H1 (cell line): ENCODE measurements around the gene LYSMD3. TPM values are rescaled to one million over a fixed set of nuclear protein-coding genes. Genes with fewer than 3 reads are reported as not detected.

Source experiments
- HDAC2 ChIP-seq, 2 experiments: fragments of 300-600 bp in 1 of 2; sonication (generic) in 1 of 2; IDR thresholded peaks; 2 replicates each; pipeline ENCODE4 v1.6.1; 2011 to 2012; ENCODE audit warnings: low read depth in 2 of 2, low read length in 2 of 2, mild to moderate bottlenecking in 2 of 2, moderate library complexity in 2 of 2, borderline replicate concordance in 1 of 2, inconsistent platforms in 1 of 2
- KDM1A ChIP-seq: fragments of 200-600, 300-600 bp; sonication (generic); IDR thresholded peaks from 2 replicates; pipeline ENCODE4 v1.7.1; 2016; ENCODE audit warnings: mild to moderate bottlenecking, low read length, borderline replicate concordance
- PHF8 ChIP-seq: fragments of 200-600 bp; sonication (generic); conservative IDR thresholded peaks from 2 replicates; pipeline ENCODE4 v1.7.1; 2012; ENCODE audit warnings: low read depth, mild to moderate bottlenecking, inconsistent platforms, low read length, moderate library complexity
- RAD21 ChIP-seq, 2 experiments: IDR thresholded peaks in 1 of 2; conservative IDR thresholded peaks in 1 of 2; 2 replicates each; pipeline ENCODE4 v1.6.1; 2011; ENCODE audit warnings: low read depth in 2 of 2, low read length in 2 of 2, improper control_type of control experiment in 1 of 2, inconsistent platforms in 1 of 2, mild to moderate bottlenecking in 1 of 2, moderate library complexity in 1 of 2
- RFX5 ChIP-seq: IDR thresholded peaks from 2 replicates; pipeline ENCODE4 v1.6.1; 2011; ENCODE audit warnings: low read depth, low read length, improper control_type of control experiment, borderline replicate concordance
- SP2 ChIP-seq: IDR thresholded peaks from 2 replicates; pipeline ENCODE4 v1.6.1; 2012; ENCODE audit warnings: mild to moderate bottlenecking, low read length, inconsistent platforms
- TBP ChIP-seq: IDR thresholded peaks from 2 replicates; pipeline ENCODE4 v1.6.1; 2011; ENCODE audit warnings: low read depth, low read length, improper control_type of control experiment
- ZNF274 ChIP-seq: IDR thresholded peaks from 2 replicates; pipeline ENCODE4 v1.7.0; 2012; ENCODE audit warnings: low read length, borderline replicate concordance; ENCODE audit errors: extremely low read depth
- polyA plus RNA-seq, 7 experiments: library from polyadenylated mRNA; depleted of rRNA in 3 of 7; stranded (reverse) in 5 of 7; unstranded in 2 of 7; fragments of >200 nt in 5 of 7; fragments of 200-250 nt in 2 of 7; gene quantifications; 1 replicate in 5 of 7; 2 replicates in 1 of 7; 4 replicates in 1 of 7; pipeline versions ENCODE4 v1.2.1 to v1.2.3, GENCODE V29; 2011 to 2013; ENCODE audit warnings: missing spikeins in 2 of 7, mixed read lengths in 2 of 7
- total RNA-seq: library from RNA; stranded (reverse); fragmentation: NEBNext Ultra II Directional; extraction: Animal tissue kit (Norgen Biotek cat#: 25700); gene quantifications from 2 replicates; pipeline ENCODE4 v1.2.1, GENCODE V29; 2021
- TF ChIP-seq, protein P1 (sequence below): IDR thresholded peaks from 2 replicates; pipeline ENCODE4 v1.6.1; 2011; ENCODE audit warnings: low read length, improper control_type of control experiment

The LYSMD3 gene
- total and polyA plus RNA-seq, 2 of the 8 experiments (the other 6 are each of a cell fraction or from before 2014, with no cell fraction given), result 3.7 to 14.9 TPM

- no peak for TF ChIP-seq ZNF274
- TF ChIP-seq SP2, result no peak
- TF ChIP-seq RFX5, result no peak
- TF ChIP-seq HDAC2 (IDR thresholded peaks at IDR 0.05; ENCODE audit: borderline replicate concordance in 1 of 2, low read depth in 2 of 2, low read length in 2 of 2), result no peak
- no peak for TF ChIP-seq TBP
- no peak for TF ChIP-seq PHF8
- no peak for TF ChIP-seq KDM1A
- no peak for TF ChIP-seq RAD21 (IDR thresholded peaks at IDR 0.05 in 1 of 2, conservative IDR thresholded peaks at IDR 0.05 in 1 of 2; ENCODE audit: low read depth in 2 of 2, low read length in 2 of 2)
- TF ChIP-seq, protein P1, sequence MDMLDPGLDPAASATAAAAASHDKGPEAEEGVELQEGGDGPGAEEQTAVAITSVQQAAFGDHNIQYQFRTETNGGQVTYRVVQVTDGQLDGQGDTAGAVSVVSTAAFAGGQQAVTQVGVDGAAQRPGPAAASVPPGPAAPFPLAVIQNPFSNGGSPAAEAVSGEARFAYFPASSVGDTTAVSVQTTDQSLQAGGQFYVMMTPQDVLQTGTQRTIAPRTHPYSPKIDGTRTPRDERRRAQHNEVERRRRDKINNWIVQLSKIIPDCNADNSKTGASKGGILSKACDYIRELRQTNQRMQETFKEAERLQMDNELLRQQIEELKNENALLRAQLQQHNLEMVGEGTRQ, result no peak
- TF ChIP-seq, all 59 proteins: peak for 0
These were observed 22.0 kb upstream of the LYSMD3 start (continued) for GRCh38 chr5:90551376-90551775.
